SW 1271 (cell line): ENCODE results near the gene UROC1.
A peak's percentile ranks its signal among the peaks of the same experiment; 100 is the strongest.
"Not testable (repeated sequence)": the region's sequence is repeated elsewhere in the genome, so short reads cannot be mapped to it uniquely, and the experiment has no call there.

Source experiments
- DNase-seq, 2 experiments: peaks; one replicate each; lab custom pipeline; 2025; lab: John Stamatoyannopoulos, UW

Gene UROC1

DNA sequence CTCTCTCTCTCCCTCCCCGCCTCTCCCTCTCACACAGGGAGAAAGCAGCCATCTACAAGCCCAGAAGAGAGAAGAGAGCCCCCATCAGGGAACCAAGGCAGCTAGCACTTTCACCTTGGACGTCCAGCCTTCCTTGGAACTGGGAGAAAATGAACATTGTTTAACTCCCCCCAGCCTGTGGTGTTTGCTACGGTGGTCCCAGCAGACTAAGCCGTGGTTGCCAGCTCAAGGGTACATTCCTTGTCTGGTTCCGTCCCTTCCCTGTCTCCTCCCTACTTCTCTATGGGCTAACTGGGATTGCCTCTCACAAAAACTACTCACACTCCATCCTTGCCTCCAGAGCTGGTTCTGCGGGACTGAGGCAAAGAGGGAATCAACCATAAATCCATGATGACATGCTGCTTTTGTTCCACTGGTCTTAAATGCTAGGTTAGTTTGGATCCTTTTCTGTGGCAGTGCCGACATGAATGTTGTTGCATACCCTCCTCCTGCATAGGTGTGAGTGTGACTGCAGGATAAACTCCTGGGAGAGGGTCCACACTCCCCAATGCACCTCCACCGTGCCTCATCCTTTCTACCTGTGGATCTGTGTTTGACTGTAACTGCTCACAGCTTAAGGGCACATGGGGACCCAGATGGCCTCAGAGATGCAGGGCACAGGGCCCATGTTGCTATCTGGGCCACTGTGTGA is 29.1 kb upstream of the UROC1 start:
- DNase-seq: no peak

DNA sequence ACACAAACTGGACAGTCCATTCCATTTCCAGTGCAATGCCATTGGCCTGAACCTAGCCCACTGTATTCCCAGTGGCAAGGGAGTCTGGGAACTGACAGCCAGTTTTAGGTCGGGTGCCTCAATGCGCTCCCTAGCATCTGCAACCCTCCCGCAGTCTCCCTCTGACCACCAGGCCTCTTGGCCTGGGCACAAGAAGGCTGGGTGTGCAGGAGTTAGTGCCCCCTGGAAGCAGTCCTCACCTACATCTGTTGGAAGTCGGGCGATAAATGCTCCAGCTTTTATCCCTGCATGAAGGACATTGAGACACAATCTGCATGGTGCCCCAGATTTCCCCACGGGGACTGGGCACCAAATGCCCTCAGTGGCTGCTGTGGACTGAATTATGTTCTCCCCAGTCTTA is 28.4 kb upstream of the UROC1 start:
- DNase-seq: no peak

DNA sequence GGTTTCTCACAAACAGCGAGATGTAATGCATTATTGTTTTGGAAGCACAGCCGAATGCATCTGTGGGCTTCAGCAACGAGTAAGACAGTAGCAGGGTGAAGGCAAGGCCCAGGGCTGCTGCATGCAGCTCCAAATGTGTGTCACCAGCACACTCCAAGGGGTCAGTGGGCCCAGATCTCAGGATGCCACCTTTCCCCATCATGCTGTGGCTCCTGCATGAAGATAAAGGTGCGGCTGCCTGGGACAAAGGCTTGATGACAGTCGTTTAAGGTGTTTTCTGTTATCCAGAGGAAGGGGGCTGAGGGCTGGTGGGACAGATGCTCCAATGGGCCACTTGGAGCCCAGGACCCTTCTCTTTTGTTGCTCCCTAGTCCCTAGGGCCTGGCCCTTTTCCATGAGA is 28.0 kb upstream of the UROC1 start:
- no peak for DNase-seq

DNA sequence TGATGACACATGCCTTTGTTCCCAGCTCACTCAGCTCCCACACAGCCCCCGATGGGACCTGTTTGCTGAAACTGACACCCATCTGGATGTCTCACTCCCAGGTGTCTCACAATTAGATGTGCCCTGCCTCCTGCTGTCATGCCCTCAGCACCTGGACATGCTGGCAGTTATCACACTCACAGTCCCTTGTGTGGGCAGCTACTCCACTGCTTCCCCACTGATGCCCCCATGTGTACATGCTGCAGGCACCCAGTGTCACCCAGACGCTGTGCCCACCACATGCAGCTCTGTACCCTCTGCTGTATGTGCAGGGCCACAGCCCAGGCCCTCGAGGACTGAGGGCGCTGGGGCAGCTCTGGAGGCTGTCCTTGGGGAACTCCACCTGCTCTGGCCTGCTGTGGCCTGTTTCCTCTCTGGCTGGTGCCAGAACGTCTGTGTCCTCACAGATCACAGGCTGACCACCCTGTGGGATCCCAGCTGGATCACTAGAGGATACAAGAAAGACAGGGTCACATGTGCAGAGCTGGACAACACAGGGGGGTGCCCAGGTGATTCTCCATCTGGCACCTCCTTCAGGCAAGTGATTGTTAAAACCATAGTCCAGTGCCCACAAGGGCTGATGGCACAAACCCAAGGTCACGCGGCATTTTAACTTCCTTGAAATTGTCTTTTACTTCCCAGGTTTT is 27.2 kb upstream of the UROC1 start:
- no peak for DNase-seq

DNA sequence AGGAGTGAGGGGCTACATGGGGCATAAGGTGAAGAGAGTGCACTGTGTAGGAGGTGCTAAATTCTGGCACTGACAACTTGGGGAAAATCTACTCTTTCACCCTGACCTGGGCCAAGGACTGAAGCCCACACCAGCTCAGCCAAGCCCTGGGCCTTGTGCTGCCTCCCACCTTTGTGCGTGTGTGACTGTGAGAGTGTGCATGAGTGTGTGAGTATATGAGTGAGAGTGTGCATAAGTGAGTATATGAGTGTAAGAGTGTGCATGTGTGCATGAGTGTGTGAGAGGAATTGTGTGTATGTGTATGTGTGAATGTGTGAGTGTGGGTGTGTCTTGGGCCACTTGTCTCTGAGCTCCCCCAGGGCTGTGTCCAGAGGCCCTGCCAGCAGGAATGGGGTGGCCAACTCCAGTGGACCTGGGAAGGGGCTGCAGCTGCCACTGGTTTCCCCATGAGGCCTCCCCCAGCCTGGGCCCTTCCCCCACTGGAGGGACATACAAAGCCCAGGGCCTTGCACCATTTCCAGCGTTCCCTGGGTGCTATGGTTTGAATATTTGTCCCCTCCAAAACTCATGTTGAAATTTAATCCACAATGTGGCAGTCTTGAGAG is 26.0 kb upstream of the UROC1 start:
- DNase-seq: no peak

DNA sequence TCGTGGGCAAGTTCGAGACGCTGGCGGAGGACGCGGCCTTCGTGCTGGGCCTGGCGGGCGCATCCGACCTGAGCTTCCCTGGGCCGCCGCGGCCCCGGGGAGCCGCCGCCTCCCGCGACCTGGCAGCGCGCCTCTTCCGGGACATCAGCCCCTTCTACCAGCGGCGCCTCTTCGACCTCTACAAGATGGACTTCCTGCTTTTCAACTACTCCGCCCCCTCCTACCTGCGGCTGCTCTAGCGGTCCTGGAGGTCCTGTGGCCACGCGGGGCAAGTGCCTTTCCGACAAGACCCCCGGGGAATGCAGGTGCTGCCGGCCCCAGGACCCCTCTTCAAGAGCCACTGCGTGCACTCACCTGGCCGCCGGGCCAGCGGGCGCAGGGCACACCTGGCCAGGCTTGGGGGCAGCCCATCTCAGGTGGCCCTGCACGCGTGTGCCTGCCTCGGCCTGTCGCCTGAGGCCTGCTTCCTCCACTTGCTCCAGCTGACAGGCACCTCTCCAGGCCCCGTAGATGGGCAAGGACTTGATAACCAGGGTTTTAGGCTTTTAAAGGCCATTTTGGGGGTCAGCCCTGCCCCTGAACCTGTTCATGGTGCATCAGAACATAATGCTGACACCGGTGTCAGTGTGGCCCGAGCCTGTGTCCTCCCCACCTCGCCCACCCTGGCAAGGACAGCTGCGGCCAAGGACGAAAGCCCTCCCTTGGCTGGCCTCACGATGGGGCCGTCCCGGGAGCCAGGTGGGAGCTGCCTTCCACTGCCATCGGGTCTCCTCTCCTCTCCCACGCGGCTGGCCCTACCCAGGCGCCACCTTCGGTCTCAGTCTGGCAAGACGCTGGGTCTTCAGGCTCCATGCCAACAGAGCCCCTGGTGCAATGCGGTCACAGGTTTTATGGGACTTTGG is 25.0 kb upstream of the UROC1 start:
- no peak for DNase-seq

DNA sequence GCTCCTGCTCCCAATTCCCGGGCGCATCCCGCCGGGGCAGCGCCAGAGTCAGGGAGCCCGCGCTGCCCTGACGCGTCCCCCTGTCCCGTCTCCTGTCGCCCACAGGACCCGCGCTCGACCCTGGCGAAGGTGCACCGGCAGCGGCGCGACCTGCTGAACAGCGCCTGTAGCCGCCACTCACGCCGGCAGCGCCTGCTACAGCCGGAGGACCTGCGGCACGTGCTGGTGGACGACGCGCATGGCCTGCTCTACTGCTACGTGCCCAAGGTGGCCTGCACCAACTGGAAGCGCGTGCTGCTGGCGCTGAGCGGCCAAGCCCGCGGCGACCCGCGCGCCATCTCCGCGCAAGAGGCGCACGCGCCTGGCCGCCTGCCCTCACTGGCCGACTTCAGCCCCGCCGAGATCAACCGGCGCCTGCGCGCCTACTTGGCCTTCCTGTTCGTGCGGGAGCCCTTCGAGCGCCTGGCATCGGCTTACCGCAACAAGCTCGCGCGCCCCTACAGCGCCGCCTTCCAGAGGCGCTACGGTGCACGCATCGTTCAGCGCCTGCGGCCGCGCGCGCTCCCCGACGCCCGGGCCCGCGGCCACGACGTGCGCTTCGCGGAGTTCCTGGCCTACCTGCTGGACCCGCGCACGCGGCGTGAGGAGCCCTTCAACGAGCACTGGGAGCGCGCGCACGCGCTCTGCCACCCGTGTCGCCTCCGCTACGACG is 24.2 kb upstream of the UROC1 start:
- DNase-seq: no peak

DNA sequence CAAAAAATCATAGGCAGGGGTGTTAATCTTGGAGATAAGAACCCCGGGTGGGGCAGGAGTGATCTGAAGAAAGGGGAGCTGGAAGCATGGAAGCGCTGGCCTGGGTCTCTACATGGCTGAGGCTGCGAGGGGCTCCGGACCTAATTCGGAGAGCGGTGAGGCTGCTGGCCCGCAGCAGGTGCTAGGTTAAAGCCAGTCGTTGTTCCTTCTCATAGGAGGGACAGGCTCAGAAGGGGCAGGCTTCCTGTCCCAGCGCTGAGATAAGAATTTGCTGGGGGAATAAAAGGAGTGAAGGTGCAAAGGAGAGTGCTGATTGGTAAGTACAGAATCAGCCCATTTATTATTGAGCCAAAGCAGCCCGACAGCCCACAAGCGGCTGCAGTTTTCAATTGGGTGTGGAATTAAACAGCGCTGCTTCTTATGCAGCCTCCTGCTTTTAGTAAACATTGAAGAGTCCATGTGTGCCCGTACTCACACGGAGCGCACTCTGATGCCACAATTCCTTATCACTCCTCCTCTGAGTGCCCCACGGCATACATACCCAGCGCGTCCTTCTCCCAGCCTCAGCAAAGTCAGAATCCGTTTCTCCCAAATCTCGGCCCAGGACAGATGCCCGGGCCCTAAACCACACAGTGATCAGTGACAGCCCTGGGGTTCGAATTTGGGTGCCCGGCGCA is 23.5 kb upstream of the UROC1 start:
- DNase-seq: no peak

DNA sequence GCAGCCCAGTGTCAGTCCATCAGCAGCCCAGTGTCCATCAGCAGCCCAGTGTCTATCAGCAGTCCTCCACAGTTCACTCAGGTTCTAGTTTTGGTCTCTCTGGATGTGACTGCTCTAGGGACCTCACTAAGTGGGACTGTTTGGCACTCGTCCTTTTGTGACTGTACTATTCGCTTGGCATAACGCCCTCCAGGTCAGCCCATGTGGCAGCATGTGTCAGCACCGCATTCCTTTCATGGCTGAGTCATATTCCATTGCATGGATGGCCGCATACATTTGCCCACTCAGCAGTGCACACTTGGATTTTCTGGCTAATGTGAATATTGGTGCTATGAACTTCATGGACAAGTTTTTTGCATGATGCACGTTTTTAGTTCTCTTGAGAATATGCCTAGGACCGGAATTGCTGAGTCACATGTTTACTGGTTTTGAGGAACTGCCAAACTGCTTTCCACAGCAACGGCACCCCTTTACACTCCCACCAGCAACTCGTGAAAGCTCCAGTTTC is 22.8 kb upstream of the UROC1 start:
- DNase-seq: peak; percentile 51 to 63

DNA sequence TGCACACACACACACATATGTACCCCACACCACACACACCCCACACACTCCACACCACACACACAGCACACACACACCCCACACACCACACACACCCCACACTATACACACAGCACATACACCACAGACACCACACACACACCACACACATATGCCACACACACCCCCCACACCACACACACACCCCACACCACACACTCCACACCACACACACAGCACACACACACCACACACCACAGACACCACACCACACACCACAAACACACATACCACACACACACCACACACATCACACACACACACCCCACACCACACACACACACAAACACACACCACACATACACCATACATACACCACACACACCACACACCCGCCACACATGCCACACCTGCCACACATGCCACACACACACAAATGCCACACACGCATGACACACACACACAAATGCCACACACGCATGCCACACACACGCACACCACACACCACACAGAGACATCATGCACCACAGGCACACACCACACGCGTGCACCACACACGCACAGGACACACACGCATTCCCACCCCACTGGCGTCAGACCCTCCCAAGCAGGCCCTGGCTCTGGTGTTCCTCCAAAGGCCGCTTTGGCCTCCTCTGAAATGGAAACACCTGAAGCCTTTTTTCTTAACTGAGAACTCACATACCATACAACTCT is 22.1 kb upstream of the UROC1 start:
- DNase-seq: no peak

DNA sequence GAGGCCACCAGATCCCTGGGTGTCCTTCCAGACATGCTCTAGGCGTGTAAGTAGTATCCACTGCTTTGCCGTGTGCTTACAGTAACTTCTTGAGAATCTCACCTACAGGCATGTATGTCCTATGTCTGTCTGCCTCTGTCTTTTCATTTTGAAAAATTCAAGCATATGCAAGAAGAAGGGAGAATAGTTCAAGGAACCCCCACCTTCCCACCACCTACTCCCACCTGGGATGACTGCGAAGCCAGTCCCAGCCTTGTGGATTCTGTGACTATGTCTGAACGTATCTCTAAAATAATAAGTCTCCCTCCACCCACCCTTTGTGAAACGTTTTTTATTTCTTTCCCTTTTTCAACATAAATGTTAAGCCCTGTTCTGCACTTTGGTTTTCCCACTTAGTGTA is 21.4 kb upstream of the UROC1 start:
- DNase-seq: no peak

DNA sequence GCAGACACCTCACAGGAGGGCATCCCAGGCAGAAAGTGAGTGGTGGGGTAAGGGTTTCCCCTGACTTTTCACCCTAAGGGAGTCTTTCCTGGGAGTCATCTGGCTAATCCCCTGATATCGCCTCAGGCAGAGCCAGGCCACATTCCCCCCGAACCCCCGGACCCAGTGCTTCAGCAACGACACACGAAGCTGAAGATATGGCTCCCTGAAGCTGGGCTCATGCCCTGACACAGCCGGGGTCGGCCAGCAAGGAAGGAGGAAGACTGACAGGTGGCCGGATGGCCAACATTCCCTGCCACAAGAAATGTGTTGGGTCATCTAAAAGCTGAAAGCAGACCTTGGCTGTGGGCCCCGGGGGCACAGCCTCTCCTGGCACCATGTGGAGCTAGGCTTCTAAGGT is 20.7 kb upstream of the UROC1 start:
- DNase-seq: no peak

DNA sequence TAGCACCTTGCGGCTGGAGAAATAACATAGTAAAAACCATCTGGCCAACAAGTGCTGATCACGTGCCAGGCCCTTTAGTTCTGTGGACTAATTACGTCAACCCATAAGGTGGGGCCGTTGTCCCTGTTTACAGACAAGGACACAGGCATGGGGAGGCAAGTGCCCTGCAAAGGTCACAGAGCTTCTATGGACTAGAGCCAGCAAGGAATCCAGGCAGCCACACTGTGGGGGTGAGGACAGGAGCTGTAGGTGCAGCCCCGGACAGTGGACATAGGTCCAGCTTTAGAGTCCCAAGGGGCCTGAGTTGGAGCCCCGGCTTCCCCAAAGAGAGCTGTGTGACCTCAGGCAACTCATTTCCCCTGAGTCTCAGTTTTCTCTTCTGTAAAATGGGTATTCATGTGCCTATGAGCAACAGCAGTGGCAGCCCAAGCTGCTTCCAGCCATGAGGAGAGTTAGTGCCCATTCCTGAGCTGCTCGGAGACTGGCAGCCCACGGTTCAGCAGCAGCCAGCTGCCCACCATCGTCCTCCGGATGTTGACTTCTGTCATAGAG is 20.2 kb upstream of the UROC1 start:
- DNase-seq: no peak

DNA sequence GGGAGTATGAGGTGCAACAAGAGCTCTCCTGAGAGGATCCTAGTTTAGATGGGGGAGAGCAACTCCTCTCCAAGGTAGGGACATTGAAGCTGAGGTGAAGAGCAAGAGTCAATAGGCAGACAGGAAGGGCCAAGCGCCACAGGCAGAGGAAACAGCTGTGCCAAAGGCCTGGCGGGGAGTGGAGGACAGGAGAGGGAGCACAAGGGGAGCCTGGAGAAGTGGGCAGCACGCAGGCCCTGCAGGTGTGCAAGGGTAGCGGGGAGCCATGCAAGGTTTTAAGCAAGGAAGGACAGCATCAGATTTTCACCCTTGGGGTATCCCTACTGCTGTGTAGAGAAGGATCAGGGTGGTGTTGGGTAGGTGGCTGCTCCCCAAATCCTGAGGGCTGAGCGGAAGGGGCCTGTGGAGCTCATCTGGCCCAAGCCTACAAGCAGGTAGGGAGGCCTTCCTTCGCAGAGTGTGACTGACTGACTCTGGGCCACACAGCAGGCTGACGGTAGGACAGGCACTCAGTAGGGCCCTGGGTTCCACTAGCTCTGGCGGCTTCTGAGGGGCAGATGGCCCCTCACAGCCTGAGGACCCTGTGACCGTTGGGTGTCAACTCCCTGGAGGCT is 19.6 kb upstream of the UROC1 start:
- no peak for DNase-seq

DNA sequence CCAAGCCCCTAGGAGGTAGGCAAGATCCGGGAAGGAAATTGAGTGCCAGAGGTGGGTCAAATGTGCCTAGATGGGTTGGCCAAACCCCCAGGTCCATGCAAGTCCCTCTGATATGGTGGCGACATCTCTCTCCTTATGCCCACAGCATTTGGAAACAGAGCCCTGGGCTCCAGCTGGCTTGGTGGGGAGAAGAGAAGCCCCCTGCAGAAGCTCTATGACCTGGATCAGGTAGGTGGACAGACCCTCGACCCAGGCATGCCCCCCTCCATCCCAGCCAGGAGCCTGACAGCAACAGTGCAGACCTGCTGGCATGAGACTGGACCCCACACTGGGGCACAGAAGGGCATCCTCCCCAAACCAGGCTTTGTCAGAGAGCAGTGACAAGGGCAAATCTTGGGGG is 18.6 kb upstream of the UROC1 start:
- DNase-seq: no peak

DNA sequence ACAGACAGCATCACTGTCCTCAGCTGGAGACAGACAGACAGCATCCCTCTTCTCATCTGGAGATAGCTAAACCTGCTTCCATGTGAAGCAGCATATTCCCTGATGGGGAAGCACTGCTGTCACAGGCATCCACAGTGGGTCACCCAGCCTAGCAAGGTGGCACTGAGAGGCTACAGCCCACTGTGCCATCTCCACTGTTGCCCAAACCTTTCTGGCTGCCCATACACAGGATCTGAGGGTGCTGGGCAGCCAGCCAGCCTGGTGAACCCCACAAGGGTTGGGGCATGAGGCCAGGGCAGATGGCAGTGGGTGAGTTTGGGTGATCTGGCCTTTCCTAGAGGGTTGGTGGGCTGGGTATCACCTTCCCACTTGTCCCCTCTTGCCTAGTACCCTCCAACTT is 18.1 kb upstream of the UROC1 start:
- no peak for DNase-seq

DNA sequence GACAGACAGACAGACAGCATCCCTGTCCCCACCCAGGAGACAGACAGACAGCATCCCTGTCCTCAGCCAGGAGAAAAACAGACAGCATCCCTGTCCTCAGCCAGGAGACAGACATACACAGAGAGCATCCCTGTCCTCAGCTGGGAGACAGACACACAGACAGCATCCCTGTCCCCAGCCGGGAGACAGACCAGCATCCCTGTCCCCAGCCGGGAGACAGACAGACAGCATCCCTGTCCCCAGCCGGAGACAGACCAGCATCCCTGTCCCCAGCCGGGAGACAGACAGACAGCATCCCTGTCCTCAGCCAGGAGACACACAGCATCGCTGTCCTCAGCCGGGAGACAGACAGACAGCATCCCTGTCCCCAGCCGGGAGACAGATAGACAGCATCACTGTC is 17.1 kb upstream of the UROC1 start:
- not testable (repeated sequence) for DNase-seq

DNA sequence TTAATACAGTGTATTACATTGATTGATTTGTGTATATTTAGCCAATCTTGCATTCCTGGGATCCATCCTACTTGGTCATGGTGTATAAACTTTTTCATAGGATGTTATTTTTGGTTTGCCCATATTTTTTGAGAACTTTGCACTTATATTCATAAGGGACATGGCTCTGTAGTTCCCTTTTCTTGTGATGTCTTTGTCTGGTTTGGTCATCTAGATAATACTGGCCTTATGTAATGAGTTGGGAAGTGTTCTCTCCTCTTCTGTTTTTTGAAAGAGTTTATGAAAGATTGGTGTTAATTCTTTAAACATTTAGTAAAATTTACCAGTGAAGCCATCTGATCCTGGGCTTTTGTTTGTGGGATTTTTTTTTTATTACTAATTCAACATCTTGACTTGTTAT is 15.9 kb upstream of the UROC1 start:
- no peak for DNase-seq

DNA sequence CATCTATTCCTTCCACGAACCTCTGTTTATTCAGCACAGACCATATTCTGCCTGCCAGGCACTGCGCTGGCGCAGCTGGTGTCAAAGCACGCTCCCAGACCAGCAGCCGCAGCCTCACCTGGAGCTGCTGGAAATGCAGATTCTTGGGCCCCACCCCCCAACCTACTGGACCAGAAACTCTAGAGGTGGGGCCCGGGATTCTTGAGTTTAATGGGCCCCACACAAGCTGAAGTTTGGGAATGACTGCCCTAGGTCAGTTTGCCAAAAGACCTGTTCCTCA is 13.4 kb upstream of the UROC1 start:
- no peak for DNase-seq
